ENCODE results near the gene MYD88.

DNA sequence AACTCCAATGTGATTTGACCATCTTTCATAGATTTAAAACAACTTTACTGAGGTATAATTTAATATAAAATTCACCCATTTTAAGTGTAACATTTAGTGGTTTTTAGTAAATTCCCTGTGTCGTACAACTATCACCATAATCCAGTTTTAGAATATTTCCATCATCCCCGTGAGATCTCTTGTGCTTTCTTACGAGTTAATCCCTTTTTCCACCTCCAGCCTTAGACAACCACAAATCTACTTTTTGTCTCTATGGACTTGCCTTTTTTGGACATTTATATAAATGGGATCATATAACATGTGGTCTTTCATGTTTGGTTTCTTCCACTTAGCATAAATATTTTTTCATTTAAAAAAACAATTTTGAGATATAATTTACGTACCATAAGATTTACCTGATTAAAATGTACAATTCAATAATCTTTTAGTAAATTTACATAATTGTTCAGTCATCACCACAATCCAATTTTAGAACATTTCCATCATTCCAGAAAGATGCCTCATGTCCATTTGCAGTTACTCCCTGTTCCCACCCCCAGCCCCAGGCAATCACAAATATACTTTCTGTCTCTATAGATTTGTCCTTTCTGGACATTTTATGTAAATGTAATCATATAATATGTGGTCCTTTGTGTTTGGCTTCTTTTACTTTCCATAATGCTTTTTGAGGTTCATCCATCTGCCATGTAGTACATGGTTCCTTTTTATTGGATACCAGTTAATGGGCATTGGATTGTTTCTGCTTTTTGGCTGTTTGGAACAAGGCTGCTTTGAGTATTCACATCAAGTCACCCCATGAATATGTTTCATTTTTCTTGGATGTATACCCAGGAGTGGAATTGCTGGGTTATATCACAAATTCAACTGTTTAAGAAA, 29.9 kb downstream of the MYD88 start:
- TF ChIP-seq TAF1 (IDR thresholded peaks at IDR 0.05; ENCODE audit: borderline replicate concordance, insufficient read depth, low read length), result no peak
- TF ChIP-seq, protein P1, sequence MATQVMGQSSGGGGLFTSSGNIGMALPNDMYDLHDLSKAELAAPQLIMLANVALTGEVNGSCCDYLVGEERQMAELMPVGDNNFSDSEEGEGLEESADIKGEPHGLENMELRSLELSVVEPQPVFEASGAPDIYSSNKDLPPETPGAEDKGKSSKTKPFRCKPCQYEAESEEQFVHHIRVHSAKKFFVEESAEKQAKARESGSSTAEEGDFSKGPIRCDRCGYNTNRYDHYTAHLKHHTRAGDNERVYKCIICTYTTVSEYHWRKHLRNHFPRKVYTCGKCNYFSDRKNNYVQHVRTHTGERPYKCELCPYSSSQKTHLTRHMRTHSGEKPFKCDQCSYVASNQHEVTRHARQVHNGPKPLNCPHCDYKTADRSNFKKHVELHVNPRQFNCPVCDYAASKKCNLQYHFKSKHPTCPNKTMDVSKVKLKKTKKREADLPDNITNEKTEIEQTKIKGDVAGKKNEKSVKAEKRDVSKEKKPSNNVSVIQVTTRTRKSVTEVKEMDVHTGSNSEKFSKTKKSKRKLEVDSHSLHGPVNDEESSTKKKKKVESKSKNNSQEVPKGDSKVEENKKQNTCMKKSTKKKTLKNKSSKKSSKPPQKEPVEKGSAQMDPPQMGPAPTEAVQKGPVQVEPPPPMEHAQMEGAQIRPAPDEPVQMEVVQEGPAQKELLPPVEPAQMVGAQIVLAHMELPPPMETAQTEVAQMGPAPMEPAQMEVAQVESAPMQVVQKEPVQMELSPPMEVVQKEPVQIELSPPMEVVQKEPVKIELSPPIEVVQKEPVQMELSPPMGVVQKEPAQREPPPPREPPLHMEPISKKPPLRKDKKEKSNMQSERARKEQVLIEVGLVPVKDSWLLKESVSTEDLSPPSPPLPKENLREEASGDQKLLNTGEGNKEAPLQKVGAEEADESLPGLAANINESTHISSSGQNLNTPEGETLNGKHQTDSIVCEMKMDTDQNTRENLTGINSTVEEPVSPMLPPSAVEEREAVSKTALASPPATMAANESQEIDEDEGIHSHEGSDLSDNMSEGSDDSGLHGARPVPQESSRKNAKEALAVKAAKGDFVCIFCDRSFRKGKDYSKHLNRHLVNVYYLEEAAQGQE (IDR thresholded peaks at IDR 0.05; ENCODE audit: insufficient read depth in 1 of 2, low read depth in 2 of 2, low read length in 2 of 2), result no peak

Measured in PFSK-1 (cell line).